HG02623 (cell line): ENCODE measurements around the gene TCF7L1.

ENCODE experiments used
- ATAC-seq: cut with Tn5 transposase; IDR thresholded peaks from one replicate; pipeline ENCODE4 v1.9.1; 2021; ENCODE audit warnings: moderate library complexity; ENCODE audit not compliant: unreplicated experiment

The TCF7L1 gene

GRCh38 chr2:85160966-85161960, 28.1 kb downstream of the TCF7L1 start:
- ATAC-seq: no peak

- ATAC-seq: no peak
Observed at GRCh38 chr2:85162746-85163301, 29.6 kb downstream of the TCF7L1 start.

GRCh38 chr2:85163675-85164074, 30.5 kb downstream of the TCF7L1 start:
- no peak for ATAC-seq

- no peak for ATAC-seq
Observed at GRCh38 chr2:85164145-85164569, 31.0 kb downstream of the TCF7L1 start.

GRCh38 chr2:85165088-85165690, 32.0 kb downstream of the TCF7L1 start:
- no peak for ATAC-seq

GRCh38 chr2:85166021-85166420, 32.8 kb downstream of the TCF7L1 start:
- ATAC-seq: no peak

- no peak for ATAC-seq
Observed at GRCh38 chr2:85167479-85167878, 34.3 kb downstream of the TCF7L1 start.

GRCh38 chr2:85168942-85169341, 35.8 kb downstream of the TCF7L1 start:
- ATAC-seq: no peak

- ATAC-seq: no peak
Observed at GRCh38 chr2:85169581-85169980, 36.4 kb downstream of the TCF7L1 start.

GRCh38 chr2:85170938-85171475, 37.8 kb downstream of the TCF7L1 start:
- no peak for ATAC-seq

- ATAC-seq: no peak
Observed at GRCh38 chr2:85171916-85172315, 38.7 kb downstream of the TCF7L1 start.

- no peak for ATAC-seq
Observed at GRCh38 chr2:85173909-85174308, 40.7 kb downstream of the TCF7L1 start.

GRCh38 chr2:85174943-85175342, 41.8 kb downstream of the TCF7L1 start:
- ATAC-seq: no peak

GRCh38 chr2:85175369-85176299, 42.4 kb downstream of the TCF7L1 start:
- ATAC-seq: no peak

- no peak for ATAC-seq
Observed at GRCh38 chr2:85177031-85177824, 44.0 kb downstream of the TCF7L1 start.

- no peak for ATAC-seq
Observed at GRCh38 chr2:85178154-85178553, 45.0 kb downstream of the TCF7L1 start.

- no peak for ATAC-seq
Observed at GRCh38 chr2:85178980-85179411, 45.8 kb downstream of the TCF7L1 start.

GRCh38 chr2:85179541-85179940, 46.3 kb downstream of the TCF7L1 start:
- ATAC-seq: no peak

- ATAC-seq: no peak
Observed at GRCh38 chr2:85180322-85181133, 47.3 kb downstream of the TCF7L1 start.
